Measurements from ENCODE around the gene ZNF438.
"Not testable (repeated sequence)": the region's sequence is repeated elsewhere in the genome, so short reads cannot be mapped to it uniquely, and the experiment has no call there.

The ZNF438 gene

GRCh38 chr10:30803058-30803457 lies 228.6 kb downstream of the ZNF438 start:
- no peak for DNase-seq (ENCODE audit: low spot score)

GRCh38 chr10:30800368-30800767 lies 231.3 kb downstream of the ZNF438 start:
- no peak for DNase-seq (ENCODE audit: low spot score)

- DNase-seq (ENCODE audit: low spot score), result no peak
These were observed 232.9 kb downstream of the ZNF438 start for GRCh38 chr10:30798646-30799185.

- DNase-seq (ENCODE audit: low spot score), result not testable (repeated sequence)
These were observed 236.6 kb downstream of the ZNF438 start for GRCh38 chr10:30795024-30795423.
